Lower leg skin (tissue), 3 donors: Measurements from ENCODE around the gene NRF1.

Experiments used
- CTCF ChIP-seq, 3 donors: fragments of 450-650 bp; IDR thresholded peaks; one replicate each; pipeline ENCODE4 v1.5.1; 2016; ENCODE audit warnings: antibody characterized with exemption in 3 of 3, mild to moderate bottlenecking in 3 of 3, moderate library complexity in 2 of 3
- POLR2A ChIP-seq, 2 donors: fragments of 450-650 bp; IDR thresholded peaks; one replicate each; pipeline ENCODE4 v1.6.1; 2016 to 2017; ENCODE audit warnings: antibody characterized with exemption in 2 of 2, mild to moderate bottlenecking in 1 of 2, moderate library complexity in 1 of 2

GRCh38 chr7:129630341-129630740, 18.8 kb downstream of the NRF1 start:
- TF ChIP-seq CTCF (IDR thresholded peaks at IDR 0.05): no peak
- TF ChIP-seq POLR2A (IDR thresholded peaks at IDR 0.05): no peak
